Esophagus squamous epithelium (tissue), 4 donors: ENCODE measurements around the gene BORCS8.

Source experiments
- POLR2A ChIP-seq, 4 donors: fragments of 450-650 bp; IDR thresholded peaks; one replicate each; pipeline ENCODE4 v1.6.1; 2017; ENCODE audit warnings: antibody characterized with exemption in 4 of 4, mild to moderate bottlenecking in 4 of 4, moderate library complexity in 3 of 4
- TF ChIP-seq, protein P1 (sequence below), 6 experiments: fragments of 450-650 bp in 4 of 6; fragments of 200-600 bp in 2 of 6; sonication (generic) in 2 of 6; IDR thresholded peaks; one replicate each; pipeline ENCODE4 v1.5.1; 2016 to 2019; ENCODE audit warnings: antibody characterized with exemption in 6 of 6, mild to moderate bottlenecking in 4 of 6, moderate library complexity in 4 of 6

DNA sequence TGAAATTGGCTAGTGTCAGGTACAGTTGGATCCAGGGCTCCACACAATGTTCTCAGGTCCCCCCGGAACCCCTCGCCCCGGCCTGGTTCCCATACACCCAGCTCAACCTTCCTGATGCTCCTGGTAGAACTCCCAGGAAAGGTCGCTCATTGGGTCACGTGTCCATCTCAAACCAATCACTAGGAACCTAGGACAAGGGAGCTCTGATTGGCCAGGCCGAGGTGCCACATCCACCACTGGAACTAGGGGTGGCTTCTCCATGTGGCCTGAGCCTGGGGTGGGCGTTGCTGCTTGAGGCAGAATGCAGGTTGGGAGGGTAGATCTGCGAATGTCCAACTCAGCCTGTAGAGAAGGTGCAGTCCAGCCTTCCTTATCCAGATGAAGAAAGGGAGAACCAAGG, 15.0 kb downstream of the BORCS8 start:
- TF ChIP-seq, protein P1, sequence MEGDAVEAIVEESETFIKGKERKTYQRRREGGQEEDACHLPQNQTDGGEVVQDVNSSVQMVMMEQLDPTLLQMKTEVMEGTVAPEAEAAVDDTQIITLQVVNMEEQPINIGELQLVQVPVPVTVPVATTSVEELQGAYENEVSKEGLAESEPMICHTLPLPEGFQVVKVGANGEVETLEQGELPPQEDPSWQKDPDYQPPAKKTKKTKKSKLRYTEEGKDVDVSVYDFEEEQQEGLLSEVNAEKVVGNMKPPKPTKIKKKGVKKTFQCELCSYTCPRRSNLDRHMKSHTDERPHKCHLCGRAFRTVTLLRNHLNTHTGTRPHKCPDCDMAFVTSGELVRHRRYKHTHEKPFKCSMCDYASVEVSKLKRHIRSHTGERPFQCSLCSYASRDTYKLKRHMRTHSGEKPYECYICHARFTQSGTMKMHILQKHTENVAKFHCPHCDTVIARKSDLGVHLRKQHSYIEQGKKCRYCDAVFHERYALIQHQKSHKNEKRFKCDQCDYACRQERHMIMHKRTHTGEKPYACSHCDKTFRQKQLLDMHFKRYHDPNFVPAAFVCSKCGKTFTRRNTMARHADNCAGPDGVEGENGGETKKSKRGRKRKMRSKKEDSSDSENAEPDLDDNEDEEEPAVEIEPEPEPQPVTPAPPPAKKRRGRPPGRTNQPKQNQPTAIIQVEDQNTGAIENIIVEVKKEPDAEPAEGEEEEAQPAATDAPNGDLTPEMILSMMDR (IDR thresholded peaks at IDR 0.05), result no peak
- TF ChIP-seq POLR2A (IDR thresholded peaks at IDR 0.05), result no peak
